MM.1S (cell line): ENCODE data around the gene GAS7.

ENCODE experiments used
- DNase-seq: peaks from one replicate; pipeline ENCODE4 v3.0.0-alpha.2; 2015
- H2AFZ ChIP-seq: fragments of 300-600 bp; sonication (generic); 2 replicates; pipeline ENCODE4 v1.6.0; 2016; ENCODE audit warnings: antibody characterized with exemption, low read length
- H3F3A ChIP-seq: fragments of 300-600 bp; sonication (generic); 2 replicates; pipeline ENCODE4 v1.6.1; 2016; ENCODE audit warnings: mild to moderate bottlenecking, antibody characterized with exemption, low read length, moderate library complexity, mixed read lengths; ENCODE audit not compliant: insufficient read depth
- H3K27ac ChIP-seq: fragments of 300-600 bp; sonication (generic); 2 replicates; pipeline ENCODE4 v1.5.1; 2016; ENCODE audit warnings: mild to moderate bottlenecking, low read length
- H3K27me3 ChIP-seq: fragments of 300-600 bp; sonication (generic); replicated peaks from 2 replicates; pipeline ENCODE4 v1.6.0; 2016; ENCODE audit warnings: low read length; ENCODE audit not compliant: insufficient read depth
- H3K36me3 ChIP-seq: fragments of 300-600 bp; sonication (generic); replicated peaks from 2 replicates; pipeline ENCODE4 v1.6.1; 2016; ENCODE audit warnings: mild to moderate bottlenecking, low read length, mixed read lengths; ENCODE audit not compliant: insufficient read depth
- H3K4me1 ChIP-seq: fragments of 300-600 bp; sonication (generic); 2 replicates; pipeline ENCODE4 v1.6.1; 2016; ENCODE audit warnings: low read length, mixed read lengths
- H3K4me2 ChIP-seq: fragments of 300-600 bp; sonication (generic); 2 replicates; pipeline ENCODE4 v1.6.0; 2016; ENCODE audit warnings: low read depth, low read length
- H3K4me3 ChIP-seq: fragments of 300-600 bp; sonication (generic); 2 replicates; pipeline ENCODE4 v1.5.1; 2016; ENCODE audit warnings: low read length, mixed read lengths
- H3K79me2 ChIP-seq: fragments of 300-600 bp; sonication (generic); 2 replicates; pipeline ENCODE4 v1.6.1; 2016; ENCODE audit warnings: mixed run types, low read length, mixed read lengths
- H3K9ac ChIP-seq: fragments of 300-600 bp; sonication (generic); 2 replicates; pipeline ENCODE4 v1.6.1; 2016; ENCODE audit warnings: low read length, mixed read lengths
- H3K9me2 ChIP-seq: fragments of 300-600 bp; sonication (generic); replicated peaks from 2 replicates; pipeline ENCODE4 v1.6.1; 2016; ENCODE audit warnings: mild to moderate bottlenecking, low read length, mixed read lengths; ENCODE audit not compliant: insufficient read depth
- H3K9me3 ChIP-seq: fragments of 300-600 bp; sonication (generic); replicated peaks from 2 replicates; pipeline ENCODE4 v1.6.1; 2016; ENCODE audit warnings: mild to moderate bottlenecking, low read length, mixed read lengths; ENCODE audit not compliant: insufficient read depth
- H4K20me1 ChIP-seq: fragments of 300-600 bp; sonication (generic); 2 replicates; pipeline ENCODE4 v1.6.1; 2016; ENCODE audit warnings: mild to moderate bottlenecking, low read length, moderate library complexity, mixed read lengths; ENCODE audit not compliant: insufficient read depth
- EZH2 ChIP-seq: fragments of 300-600 bp; sonication (generic); optimal IDR thresholded peaks from 2 replicates; pipeline ENCODE3; 2017; ENCODE audit warnings: low read depth, mild to moderate bottlenecking, antibody characterized with exemption, low read length, mixed read lengths
- EZH2phosphoT487 ChIP-seq: fragments of 300-600 bp; sonication (generic); IDR thresholded peaks from 2 replicates; pipeline ENCODE4 v1.6.1; 2018; ENCODE audit warnings: antibody characterized with exemption, low read length
- TF ChIP-seq, protein P1 (sequence below): fragments of 300-600 bp; sonication (generic); IDR thresholded peaks from 2 replicates; pipeline ENCODE4 v1.5.1; 2016; ENCODE audit warnings: antibody characterized with exemption, low read length, mixed read lengths

The GAS7 gene

DNA sequence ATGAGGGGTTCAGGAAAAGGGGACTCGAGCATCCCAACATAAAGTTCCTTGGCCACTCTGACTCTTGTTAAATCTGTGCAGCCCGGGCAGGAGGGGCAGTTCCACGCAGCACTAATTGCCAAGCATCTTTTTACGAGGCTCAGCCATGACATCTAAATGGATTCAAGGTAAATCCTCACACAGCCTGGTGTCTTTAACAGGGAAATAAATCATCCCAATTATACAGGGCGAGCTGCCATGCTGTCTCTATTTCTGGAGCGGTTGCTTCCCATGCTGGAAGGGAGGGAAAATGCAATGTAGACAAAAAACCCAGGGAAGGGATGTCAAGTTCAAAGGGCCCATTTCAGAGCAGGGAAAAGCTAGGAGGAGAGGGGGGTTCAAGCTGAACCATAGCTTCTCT is 110.0 kb downstream of the GAS7 start:
- H3K27me3 ChIP-seq, result 0 out of 2 replicates have a peak, but pooled peaks cover 5% of the 10 kb centered on the region

DNA sequence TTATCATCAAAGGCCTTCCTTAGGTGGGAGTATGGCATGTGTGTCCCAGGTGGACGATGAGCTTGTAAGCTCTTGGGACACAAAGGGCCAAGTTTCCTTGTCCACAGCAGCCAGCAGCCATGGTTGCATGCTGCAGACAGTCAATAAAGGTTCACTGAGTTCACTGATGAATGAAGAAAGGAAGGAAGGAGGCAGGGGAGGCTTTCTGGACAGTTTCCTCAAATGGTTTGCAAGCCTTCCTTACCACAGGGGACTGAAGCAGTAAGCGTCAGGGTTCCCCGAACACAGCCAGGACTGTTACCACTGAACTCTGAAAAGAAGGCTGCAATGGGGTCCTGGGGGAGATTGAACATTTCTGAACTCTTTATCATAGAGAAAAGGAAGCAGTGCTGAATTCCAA is 111.1 kb downstream of the GAS7 start:
- Histone ChIP-seq H3K4me2 (no peak overlapping the region), H3K9ac (no peak overlapping the region), H3K4me3 (no peak overlapping the region), H3K27me3 (0 out of 2 replicates have a peak, but pooled peaks cover 5% of the 10 kb centered on the region), H3K79me2 (no peaks in the 10 kb centered on the region), H3K4me1 (no peaks in the 10 kb centered on the region), H3K27ac (no peak overlapping the region), H3K9me2 (no peaks in the 10 kb centered on the region), H2AFZ (no peak overlapping the region), H3K36me3 (no peaks in the 10 kb centered on the region), H4K20me1 (no peaks in the 10 kb centered on the region), H3K9me3 (no peaks in the 10 kb centered on the region), H3F3A (no peaks in the 10 kb centered on the region)
- TF ChIP-seq, protein P1, sequence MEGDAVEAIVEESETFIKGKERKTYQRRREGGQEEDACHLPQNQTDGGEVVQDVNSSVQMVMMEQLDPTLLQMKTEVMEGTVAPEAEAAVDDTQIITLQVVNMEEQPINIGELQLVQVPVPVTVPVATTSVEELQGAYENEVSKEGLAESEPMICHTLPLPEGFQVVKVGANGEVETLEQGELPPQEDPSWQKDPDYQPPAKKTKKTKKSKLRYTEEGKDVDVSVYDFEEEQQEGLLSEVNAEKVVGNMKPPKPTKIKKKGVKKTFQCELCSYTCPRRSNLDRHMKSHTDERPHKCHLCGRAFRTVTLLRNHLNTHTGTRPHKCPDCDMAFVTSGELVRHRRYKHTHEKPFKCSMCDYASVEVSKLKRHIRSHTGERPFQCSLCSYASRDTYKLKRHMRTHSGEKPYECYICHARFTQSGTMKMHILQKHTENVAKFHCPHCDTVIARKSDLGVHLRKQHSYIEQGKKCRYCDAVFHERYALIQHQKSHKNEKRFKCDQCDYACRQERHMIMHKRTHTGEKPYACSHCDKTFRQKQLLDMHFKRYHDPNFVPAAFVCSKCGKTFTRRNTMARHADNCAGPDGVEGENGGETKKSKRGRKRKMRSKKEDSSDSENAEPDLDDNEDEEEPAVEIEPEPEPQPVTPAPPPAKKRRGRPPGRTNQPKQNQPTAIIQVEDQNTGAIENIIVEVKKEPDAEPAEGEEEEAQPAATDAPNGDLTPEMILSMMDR, result no peak
- no peak for TF ChIP-seq EZH2phosphoT487
- no peak for TF ChIP-seq EZH2
- no peak for DNase-seq

More for the DNA sequence above, 110.0 kb downstream of the GAS7 start:
- DNase-seq, result no peak
- TF ChIP-seq EZH2phosphoT487, result no peak
- TF ChIP-seq EZH2, result no peak
- TF ChIP-seq, protein P1, result no peak
- no peak overlapping the region for H2AFZ ChIP-seq
- no peaks in the 10 kb centered on the region for H3K79me2 ChIP-seq
- H4K20me1 ChIP-seq, result no peaks in the 10 kb centered on the region
- H3K36me3 ChIP-seq, result no peaks in the 10 kb centered on the region
- no peaks in the 10 kb centered on the region for H3K4me1 ChIP-seq
- no peaks in the 10 kb centered on the region for H3F3A ChIP-seq
- H3K27ac ChIP-seq, result no peak overlapping the region
- no peak overlapping the region for H3K4me3 ChIP-seq
- H3K4me2 ChIP-seq, result no peak overlapping the region
- no peaks in the 10 kb centered on the region for H3K9me2 ChIP-seq
- no peak overlapping the region for H3K9ac ChIP-seq
- H3K9me3 ChIP-seq, result no peaks in the 10 kb centered on the region

DNA sequence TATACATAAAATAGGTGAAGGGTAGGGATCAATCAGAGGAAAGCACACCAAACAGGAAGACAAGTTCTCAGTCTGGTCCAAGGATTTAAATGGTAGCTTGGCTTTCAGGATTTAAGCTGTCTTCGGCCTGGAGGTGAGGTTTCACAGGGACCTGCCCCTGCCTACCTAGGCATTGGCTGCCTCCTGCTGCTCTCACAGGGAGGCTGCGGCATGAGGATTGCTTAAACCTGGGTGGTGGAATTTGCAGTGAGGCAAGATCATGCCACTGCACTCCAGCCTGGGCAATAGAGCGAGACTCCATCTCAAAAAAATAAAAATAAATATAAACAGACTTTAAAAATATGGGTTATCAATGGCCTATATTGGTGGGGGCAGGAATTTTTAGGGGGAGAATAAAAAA is 114.5 kb downstream of the GAS7 start:
- Histone ChIP-seq H3K36me3 (no peaks in the 10 kb centered on the region), H3K4me3 (no peak overlapping the region), H2AFZ (no peak overlapping the region), H3K4me1 (no peaks in the 10 kb centered on the region), H3K27ac (no peak overlapping the region), H4K20me1 (no peaks in the 10 kb centered on the region), H3K9ac (no peak overlapping the region), H3F3A (no peaks in the 10 kb centered on the region), H3K9me2 (no peaks in the 10 kb centered on the region), H3K27me3 (0 out of 2 replicates have a peak, but pooled peaks cover 5% of the 10 kb centered on the region), H3K4me2 (no peak overlapping the region), H3K79me2 (no peaks in the 10 kb centered on the region), H3K9me3 (no peaks in the 10 kb centered on the region)
- TF ChIP-seq EZH2phosphoT487 (no peak), EZH2 (no peak)
- DNase-seq, result no peak

DNA sequence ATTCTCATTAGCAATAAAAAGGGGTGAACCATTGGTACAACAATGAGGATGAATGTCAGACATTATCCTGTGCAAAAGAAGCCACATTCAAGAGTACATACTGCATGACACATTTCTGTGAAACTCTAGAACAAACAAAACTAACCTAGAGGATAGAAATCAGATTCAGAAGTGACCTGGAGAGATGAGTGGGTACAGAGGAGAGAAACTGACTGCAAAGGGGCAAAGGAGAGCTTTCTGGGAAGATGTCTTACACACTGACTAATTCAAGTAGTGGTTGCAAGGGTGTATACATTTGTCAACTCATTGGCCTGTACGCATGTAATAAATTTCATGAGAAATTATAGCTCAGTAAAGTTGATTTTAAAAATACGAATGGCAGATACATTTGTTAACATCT is 115.6 kb downstream of the GAS7 start:
- Histone ChIP-seq H2AFZ (no peak overlapping the region), H4K20me1 (no peaks in the 10 kb centered on the region), H3K36me3 (no peaks in the 10 kb centered on the region), H3K27ac (no peak overlapping the region), H3K4me2 (no peak overlapping the region), H3F3A (no peaks in the 10 kb centered on the region), H3K79me2 (no peaks in the 10 kb centered on the region), H3K4me3 (no peak overlapping the region), H3K9me2 (no peaks in the 10 kb centered on the region), H3K9me3 (no peaks in the 10 kb centered on the region), H3K9ac (no peak overlapping the region), H3K27me3 (0 out of 2 replicates have a peak, but pooled peaks cover 5% of the 10 kb centered on the region), H3K4me1 (no peaks in the 10 kb centered on the region)
- no peak for DNase-seq
- TF ChIP-seq EZH2 (no peak), EZH2phosphoT487 (no peak)
- TF ChIP-seq, protein P1, result no peak
